ENCODE data around the gene FBXL3.
A peak's percentile ranks its signal among the peaks of the same experiment; 100 is the strongest.
"Not testable (repeated sequence)": the region's sequence is repeated elsewhere in the genome, so short reads cannot be mapped to it uniquely, and the experiment has no call there.

FBXL3 gene

DNA sequence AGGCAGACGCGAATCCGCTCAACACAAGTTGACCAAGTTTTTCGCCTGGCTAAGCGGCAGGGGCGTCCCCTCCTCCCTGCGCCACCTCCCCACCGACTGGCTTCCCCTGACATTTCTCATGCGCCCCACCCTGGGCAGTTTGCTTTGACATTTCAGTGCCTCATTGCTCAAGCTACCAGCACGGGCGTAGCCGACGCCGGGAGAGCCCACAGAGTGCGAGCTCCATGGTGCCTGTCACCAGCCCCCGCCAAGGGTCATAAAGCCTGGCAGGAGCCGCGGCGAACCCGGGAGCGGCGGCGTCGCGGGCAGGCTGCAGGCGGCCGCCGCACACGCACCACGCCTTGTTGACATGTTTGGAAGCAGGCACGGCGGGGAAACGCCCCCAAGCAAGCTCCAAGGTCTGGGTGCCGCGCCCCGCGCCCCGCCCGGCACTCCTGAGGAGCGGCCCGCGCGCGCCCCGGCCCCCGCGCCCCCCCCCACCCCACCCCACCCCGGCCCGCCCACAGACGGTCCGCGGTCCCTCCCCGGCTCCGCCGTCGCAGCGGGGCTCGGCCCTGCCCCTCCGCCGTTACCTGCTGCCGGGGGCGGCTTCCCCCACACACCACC lies 601 bp downstream of the FBXL3 start:
- peak; percentile 85 to 91 (median 90) for DNase-seq

DNA sequence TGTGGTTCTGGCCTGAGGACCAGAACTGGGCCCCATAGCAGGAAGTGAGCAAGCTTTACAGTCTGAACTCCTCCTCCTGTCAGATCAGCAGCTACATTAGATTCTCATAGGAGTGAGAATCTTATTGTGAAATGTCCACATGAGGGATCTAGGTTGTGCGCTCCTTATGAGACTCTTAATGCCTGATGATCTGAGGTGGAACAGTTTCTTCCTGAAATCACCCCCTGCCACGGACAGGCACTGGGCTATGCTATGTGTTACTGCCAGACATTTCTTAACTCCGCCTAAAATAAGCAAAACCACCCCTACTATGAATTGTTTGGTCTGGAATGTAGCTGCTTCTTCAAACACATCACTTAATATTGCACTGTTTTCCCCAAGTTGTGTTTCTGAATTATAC lies 4.6 kb downstream of the FBXL3 start:
- peak in 2 of 3 donors; percentile 24 for DNase-seq

DNA sequence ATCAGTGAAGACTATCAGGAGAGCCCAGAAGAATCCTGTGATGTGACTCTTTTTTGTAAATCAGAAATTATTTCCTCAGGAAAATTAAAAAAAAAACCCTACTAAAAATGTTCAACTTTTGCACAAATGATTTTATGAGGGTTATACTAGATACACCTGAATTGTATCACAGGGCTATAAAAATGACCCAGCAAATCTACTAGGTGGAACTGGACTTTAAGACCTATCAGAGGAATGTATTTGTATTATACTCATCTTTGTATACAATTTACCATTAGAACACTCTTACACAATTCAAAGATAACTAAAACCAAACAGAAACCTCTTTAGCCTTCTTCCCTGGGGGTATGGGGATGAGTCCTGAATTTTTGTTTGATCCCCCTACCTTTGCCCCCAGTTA lies 7.2 kb downstream of the FBXL3 start:
- no peak for DNase-seq

DNA sequence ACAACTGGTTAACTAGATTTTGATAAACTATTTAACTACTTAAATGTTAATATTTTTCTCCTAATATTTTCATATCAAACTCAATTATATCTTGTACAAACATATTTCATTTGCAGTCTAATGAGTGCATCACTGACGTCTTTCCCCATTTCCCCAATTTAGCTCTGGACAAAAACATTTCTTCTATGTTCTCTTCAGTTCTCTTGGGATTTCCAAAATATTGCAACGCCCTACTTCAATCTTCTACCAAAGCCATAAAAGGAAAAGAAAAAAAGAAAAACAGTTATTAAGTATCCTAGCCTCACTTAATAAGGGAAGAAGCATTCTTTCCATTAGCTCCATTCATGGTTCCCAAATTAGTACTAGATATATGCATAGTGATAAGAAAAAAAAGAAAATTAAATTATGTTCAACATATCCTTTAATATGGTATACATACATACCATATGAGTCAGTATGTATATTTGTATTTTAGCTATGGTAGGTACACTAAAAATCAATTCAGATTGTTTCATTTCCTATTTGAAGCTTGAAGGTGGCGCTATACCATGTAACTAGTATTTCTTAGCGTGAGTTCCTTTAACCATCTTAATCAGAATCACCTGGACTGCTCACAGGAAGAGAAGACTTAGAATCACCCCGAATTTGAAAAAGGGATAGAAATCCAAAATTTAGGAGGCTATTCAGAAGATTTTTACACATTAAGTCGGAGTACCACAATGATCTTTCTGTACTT lies 9.9 kb downstream of the FBXL3 start:
- peak; percentile 47 to 73 (median 67) for DNase-seq

DNA sequence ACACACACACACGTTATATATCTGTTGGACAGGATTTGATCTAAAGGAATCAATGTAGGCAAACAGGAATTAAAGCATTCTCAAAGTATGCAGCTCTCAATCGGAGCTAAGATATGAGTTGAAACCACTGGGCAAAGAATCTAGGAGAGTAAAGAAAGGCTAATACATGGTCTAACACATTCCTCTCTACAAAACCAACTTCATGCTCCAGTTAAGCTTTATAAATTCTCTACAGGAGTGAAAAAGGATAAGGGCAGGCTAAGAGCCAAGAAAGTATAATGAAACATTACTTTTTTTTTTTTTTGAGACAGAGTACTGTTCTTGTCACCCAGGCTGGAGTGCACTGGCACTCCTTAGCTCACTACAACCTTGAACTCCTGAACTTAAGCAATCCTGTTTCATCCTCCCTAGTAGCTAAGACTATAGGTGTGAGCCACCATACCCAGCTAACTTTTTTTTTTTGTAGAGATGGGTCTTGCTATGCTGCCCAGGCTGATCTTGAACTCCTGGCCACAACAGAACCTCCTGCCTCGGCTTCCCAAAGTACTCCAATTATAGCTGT lies 10.6 kb downstream of the FBXL3 start:
- no peak for DNase-seq

DNA sequence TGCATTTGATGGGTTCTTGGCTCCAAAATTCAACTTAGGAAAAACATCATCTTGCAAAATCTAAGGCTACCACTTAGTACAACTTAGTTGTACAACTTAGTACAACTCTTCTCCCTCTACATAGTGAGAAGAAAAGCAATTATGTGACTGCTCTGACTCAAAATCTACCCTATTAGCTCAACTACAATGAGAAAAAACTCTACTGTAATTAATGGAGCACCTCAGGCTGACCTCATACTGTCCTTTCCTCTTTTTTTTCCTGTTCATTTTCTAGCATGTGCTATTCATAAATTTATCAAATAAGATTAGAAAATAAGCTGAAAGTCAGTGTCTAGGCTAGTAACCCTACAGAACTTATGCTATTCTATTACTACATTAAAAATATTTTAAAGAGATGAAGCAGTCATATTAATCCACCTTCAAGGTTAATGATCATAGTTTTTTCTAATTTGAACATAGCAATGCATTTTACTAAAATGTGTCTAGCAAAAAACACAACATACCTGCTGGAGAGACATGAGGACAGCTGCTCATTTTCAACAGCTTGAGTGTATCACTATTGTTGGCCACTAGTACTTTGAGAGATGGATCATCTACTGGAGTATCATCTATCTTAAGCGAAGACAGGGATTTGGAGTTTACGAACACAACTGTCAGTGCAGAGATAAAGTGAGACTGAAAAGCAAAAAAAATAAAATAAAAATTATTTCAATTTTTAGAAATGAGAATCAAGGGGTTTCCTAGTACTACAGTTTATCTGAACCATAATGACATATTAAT lies 11.9 kb downstream of the FBXL3 start:
- peak in 2 of 3 donors; percentile 5 to 34 for DNase-seq

DNA sequence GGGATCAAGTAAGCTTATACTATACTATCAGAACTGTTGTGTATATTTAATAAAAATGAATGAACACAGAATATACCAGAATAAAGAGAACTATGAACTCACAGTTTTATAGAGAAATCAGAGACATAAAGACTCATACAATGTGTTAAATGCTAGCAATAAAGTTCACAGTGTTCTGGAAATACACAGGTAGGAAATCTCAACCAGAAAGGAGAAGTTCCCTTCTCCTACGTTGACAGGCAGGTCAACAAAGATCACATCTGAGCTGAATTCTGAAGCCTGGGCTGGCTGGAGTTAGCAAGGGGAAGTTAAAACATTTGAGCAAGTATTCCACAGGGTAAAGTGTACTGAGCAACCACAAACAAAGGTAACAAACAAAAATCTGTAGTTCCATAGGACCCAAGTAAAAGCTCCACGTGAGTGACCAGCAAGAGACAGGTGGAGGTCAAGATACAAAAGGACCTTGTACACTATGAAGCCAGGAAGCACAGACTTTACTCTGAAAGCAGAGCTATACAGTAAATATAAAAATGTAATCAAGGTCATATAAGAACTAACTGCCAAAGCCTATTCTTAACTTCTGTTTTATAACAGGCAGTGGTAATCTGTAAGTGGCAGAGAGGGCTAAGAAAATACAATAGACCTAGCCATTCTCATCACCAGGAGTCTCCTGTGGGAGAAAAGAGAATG lies 13.0 kb downstream of the FBXL3 start:
- DNase-seq: no peak

DNA sequence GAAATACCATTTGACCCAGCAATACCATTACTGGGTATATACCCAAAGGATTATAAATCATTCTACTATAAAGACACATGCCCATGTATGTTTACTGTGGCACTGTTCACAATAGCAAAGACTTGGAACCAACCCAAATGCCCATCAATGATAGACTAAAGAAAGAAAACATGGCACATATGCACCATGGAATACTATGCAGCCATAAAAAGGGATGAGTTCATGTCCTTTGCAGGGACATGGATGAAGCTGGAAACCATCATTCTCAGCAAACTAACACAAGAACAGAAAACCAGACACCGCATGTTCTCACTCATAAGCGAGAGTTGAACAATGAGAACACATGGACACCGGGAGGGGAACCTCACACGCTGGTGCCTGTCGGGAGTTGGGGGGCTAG lies 17.2 kb downstream of the FBXL3 start:
- DNase-seq: not testable (repeated sequence)

DNA sequence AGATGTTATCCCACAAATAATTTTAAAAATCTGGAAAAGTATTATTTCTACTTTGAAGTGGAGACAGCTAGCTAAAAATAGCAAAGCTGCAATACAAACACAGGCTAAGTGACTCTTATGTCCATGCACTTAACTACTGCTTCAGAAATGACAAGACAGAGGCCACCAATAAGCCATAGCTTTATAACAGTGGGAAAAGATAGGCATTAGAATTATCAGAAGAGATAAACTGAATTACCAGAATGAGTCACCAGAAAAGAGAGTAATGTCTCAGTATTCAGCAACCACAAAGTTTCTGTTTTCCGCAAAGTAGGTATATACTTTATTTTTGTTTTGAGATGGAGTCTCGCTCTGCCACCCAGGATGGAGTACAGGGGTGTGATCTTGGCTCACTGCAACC lies 17.9 kb downstream of the FBXL3 start:
- DNase-seq: no peak

DNA sequence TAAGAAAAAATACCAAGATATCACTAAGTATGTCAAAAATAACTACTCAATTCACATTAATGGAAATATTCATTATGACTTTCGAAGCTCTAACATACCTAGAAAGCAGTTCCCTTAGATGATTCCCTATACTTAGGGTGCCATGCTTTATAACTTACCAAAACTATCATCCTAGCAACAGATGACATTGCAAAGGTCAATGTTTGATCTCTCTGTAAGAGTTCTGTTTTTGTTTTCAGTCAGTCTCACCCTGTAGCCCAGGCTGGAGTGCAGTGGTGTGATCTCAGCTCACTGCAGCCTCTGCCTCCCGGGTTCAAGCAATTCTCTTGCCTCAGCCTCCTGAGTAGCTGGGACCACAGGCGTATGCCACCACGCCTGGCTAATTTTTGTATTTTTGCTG lies 18.6 kb downstream of the FBXL3 start:
- DNase-seq: not testable (repeated sequence)

DNA sequence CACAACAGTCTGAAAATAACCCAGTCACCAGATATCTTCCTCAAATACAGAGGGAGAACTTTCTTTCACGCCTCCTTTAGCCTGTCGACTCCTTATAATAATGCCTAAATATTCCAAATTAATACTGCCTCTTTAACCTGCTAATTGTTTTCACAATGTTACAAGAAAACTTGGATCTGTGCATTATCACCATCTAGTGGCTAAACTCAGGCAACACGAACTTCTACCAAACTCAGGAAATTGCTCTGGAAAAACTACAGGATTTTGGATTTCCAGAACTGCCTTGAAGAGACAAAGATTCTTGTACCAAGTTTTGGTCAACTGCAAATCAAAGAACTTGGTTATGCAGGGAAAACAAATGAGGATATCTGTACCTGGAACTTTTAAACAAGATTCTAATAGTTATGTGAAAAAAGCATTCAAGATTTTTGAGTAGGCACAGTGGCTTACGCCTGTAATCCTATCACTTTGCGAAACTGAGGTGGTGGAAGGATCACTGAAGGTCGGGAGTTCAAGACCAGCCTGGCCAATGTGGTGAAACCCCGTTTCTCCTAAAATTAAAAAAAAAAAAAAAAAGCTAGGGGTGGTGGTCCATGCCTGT lies 24.3 kb downstream of the FBXL3 start:
- peak; percentile 27 to 61 (median 50) for DNase-seq

DNA sequence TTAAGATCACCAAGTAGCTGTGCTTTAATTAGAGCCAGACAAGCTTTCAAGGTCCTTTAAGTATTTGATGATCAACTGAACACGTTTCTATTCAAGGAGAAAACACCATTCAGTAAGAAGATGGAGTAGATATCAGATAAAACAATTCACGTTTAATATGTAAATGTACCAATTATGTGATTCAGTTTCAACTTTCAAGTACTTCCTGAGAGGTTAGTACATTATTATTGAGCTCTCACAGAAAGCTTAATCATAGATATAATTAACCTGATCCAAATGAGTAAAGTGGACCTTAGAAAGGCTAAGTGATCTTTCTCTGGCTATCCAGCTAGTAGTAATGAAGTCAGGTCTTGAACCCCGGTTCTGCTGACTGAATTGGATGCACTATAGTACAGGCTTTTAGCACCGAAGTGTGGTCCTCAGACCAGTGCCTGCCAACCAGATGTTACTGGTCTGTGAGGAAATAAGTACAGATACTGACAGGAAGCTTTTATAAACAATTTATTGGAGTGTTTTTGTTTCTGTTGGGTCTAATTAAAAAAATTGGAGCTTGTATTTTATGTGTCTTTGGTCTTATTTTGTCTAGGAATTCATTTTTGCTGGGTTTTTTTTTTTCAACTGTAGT lies 24.9 kb downstream of the FBXL3 start:
- DNase-seq: no peak

DNA sequence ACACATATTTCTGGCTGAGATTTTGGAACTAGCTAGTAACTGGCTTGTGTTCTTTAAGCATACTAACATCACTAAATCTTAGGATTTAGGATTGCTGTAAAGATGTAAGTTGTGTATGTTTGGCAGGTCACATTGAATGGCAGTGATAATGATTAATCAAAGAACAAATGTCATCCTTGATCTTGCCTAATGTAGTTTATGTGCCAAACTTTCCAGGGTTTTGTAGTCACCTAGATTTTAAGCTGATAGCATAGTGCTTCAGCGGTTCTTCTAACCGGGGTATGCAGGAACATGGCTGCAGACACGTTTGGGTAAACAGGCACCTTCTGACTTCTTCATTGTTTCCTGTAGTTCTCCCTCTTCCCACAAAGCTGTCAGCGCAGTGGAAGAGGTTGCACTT lies 25.4 kb downstream of the FBXL3 start:
- DNase-seq: no peak

DNA sequence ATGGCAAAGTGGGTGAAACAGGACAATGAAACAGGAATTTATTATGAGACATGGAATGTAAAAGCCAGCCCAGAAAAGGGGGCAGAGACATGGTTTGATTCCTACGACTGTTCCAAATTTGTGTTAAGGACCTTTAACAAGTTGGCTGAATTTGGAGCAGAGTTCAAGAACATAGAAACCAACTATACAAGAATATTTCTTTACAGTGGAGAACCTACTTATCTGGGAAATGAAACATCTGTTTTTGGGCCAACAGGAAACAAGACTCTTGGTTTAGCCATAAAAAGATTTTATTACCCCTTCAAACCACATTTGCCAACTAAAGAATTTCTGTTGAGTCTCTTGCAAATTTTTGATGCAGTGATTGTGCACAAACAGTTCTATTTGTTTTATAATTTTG lies 26.5 kb downstream of the FBXL3 start:
- DNase-seq: no peak

DNA sequence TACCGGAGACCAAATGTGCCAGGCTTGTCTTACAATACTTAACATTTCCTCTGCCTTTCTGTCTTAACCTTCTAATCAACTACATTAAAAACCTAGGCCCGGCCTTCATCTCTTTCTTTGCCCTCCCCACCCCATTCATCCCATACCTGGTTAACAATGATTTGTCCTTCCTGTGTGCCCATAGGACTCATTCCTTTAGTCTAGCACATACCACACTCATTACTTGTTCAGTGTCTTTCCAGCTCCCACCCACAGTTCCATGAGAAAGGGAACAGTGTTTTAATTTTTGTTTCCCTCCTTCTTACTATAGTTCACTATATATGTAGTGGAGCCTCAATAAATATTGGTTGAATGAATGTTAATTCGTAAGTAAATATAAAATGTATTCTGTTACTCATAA lies 32.7 kb downstream of the FBXL3 start:
- DNase-seq: no peak

DNA sequence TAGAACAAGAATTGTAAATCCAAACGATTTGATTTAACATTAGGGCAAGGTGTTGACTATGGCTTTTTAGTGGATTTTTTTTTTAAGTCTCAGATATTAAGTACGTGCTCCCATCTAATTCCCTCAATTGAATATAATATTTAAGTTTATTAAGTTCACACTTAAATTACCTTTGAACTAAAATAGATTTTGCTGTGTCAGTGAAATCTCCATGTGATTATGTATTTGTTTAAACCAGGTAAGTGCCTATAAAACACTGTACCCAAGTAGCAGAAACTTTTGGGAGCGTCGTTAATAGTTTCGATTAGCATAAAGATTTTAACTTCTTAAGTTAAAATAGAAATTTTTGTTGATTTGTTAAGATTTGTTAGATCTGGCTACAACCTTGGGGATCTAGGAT lies 33.5 kb downstream of the FBXL3 start:
- DNase-seq: no peak

DNA sequence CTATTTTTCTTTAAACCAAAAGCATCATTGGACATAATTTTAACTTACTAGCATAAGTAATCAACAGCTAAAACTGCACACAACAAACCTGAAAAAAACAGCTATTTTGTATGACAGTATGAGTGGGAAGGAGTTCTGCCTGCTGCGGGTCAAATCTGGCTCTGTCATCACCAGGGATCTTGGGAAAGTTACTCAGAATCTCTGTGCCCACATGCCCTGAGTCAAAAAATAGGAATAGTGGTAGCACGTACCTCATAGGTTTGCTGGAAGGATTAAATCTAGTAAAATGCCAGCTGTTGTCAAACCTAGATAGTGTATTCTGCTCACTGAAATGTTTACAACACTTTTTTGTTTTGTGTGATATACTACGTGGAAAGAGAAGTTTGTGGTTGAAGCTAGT lies 33.9 kb downstream of the FBXL3 start:
- peak; percentile 77 to 84 (median 83) for DNase-seq

DNA sequence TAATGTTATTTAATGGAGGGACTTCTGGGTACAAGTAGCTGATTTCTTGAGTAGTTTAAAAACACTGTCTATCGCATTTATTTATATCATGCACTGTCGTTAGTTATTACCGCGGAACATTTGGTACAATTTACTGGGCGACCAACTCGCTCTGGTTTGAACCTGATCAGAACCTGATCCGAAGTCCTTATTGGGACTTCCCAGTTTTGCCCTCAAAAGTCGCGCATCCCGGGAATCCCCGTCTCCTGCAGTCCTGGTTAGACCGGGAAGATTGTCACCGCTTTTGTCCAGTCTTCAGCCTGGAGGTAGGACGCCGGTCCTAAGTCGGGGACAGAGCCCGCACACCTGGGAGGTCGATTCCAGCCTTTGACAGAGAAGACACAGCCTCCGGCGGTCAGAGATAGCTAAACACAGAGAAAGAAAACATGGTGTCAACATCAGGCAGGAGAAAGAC lies 34.4 kb downstream of the FBXL3 start:
- DNase-seq: peak; percentile 56 to 71 (median 57)

DNA sequence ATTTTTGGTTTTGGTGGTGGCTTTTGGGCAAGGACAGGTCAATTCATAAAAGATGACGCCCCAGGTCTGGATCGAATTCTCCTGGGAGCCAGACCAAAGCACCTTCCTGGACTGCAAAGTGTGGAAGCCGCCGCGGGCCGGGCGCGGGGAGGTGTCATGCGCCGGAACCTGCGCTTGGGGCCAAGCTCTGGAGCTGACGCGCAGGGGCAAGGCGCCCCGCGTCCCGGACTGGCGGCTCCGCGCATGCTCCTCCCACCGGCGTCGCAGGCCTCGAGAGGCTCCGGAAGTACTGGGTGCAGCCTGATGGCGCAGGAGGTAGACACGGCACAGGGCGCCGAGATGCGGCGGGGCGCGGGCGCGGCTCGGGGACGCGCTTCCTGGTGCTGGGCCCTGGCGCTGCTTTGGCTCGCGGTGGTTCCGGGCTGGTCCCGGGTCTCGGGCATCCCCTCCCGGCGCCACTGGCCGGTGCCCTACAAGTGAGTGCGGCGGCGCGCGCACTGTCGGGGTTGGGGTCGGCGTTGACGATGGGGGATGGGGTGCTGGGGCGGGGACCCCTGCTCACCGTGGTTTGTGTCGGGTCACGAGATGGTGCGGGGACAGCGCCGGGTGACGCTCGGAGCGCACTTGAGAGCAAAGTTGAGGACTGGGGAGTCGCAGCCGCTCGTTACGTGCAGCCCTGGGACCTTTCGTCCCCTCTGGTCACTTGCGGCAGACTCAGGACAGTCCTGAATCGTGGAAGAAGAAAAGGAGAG lies 35.0 kb downstream of the FBXL3 start, which contains the start of gene CLN5:
Gene CLN5 (plus strand): TSS at position 286 of the 752 bp plus-strand sequence. CDS start 18 bp downstream, at position 304.
- peak; percentile 94 to 97 (median 95) for DNase-seq

DNA sequence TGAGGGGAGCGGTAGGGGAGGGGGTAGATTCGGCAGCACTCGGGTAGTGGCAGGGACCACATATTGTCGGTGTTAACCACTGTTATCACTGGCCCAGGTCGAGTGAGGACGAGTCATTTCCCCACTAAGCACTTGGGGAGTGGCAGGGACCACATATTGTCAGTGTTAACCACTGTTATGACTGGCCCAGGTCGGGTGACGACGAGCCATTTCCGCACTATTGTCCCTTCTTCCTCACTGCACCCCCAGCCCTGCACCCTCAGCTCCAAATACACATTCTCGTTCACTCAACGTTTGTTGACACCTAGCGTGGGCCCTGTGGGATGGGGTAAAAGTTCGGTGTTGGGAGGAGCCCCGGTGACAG lies 35.5 kb downstream of the FBXL3 start:
- DNase-seq: peak in 1 of 3 donors; percentile 20

DNA sequence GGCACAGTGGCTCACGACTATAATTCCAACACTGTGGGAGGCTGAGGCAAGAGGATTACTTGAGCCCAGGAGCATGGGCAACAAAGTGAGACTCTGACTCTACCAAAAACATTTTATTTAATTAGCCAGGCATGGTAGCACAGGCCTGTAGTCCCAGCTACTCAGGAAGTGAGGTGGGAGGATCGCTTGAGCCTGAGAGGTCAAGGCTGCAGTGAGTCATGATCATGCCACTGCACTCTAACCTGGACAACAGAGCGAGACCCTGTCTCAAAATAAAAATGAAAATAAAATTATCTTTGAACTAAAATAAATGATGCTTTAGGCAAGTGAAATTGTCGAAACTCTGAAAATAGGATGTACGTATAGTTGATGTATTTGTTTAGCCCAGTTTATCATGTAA lies 43.3 kb downstream of the FBXL3 start:
- no peak for DNase-seq
